Measurements from ENCODE around the gene NUP210.

NUP210 gene

DNA sequence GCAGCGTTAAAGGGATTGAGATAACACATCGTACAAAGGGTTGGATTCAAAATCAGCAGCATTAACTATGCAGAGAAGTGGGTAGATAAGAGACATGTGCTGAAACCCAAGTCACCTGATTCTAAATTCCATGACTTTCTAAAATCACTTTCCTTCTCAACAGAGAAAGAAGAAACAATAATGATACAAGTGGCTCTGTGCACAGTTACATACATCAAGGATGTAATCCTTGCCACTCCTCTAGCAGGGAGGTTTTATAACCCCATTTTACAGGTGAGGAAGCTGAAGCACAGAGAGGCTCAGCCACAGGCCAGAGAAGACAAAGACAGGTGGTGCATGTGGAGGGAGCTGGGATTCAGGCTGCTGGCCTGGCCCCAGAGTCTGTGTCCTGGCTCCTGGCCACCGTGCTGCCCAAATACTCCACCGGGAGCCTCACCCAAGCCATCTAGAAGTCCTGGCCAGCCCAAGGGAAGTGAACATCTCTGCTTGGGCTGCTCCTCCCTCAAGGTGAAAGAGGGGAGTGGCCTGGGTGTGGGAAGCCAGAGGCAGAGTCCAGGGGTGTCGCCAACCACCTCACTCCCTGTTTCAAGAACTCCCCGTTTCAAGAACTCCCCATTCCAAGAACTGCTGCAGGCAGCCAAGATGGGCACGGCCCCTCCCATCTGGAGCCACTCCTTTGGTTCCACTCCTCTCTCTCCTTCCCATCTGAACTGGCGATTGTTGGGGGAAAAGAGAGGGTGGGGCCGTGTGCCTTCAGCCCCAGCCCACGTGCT lies 147.1 kb downstream of the NUP210 start:
- DNase-seq: no peak

DNA sequence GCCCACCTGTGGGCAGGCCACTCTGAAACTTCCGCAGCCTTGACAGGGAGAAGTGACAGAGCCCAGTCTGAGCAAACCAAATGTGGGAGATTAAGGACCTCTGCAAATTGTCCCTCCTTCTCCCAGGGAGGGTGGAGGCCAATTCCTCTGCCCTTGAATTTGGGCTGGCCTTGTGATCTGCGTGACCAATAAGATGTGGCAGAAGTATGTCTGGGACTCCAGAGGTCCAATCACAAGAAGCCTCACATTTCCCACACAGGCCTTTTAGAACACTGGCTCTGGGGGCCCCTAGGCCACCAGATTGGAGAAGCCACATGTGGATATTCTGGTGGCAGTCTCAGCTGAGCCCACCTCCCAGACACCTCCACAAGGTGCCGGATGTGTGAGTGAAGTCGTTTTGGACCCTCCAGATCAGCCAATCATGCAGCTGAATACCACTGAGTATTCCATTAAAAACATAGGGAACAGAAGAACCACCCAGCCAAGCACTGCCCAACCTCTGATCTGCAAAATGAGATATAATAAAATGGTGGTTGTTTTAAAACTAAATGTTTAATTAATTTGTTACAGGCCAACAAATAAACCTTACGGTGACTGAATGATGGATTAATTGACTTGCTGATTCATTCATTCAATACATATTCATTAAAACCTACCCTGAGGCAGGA lies 150.3 kb downstream of the NUP210 start:
- no peak for DNase-seq

DNA sequence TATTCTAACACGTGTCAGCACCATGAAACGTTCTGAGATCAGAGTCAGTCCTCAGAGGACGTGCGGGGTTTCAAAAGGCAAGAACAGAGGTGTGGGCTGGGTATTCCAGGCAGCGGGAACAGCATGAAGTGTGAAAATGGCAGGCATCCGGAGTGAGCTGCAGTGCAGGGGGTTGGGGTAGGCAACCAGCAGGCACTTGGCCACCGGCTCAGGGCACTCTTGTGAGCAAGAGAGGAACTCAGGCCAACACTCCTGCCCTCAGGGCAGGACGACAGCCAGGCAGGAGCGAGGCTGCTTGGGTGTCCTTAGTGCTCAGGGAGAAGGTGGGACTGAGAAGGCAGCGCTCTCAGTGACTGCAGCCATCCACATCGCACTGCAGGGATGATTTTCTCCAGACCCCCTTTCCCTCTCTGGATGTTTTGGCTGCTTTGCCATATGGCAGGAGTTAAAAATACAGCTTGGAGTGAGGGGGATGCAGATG lies 151.1 kb downstream of the NUP210 start:
- no peak for DNase-seq

DNA sequence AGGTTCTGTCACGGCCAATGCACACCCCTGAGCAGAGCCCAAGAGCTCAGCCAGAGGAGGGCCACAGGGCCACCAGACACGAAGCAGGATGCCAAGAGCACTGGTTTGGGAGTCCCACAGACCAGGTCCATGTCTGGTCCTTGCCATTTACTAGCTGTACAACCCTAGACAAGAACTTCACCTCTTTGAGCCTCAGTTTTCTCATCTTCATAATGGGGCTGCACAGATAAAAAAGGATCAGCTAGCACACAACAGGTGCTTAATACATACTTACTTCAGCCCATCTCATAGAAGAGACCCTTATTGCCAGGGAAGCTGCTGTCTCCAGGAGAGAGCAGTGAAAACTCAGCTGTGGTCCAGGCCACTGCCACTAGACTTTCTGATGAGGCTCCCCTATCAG lies 152.0 kb downstream of the NUP210 start:
- no peak for DNase-seq

DNA sequence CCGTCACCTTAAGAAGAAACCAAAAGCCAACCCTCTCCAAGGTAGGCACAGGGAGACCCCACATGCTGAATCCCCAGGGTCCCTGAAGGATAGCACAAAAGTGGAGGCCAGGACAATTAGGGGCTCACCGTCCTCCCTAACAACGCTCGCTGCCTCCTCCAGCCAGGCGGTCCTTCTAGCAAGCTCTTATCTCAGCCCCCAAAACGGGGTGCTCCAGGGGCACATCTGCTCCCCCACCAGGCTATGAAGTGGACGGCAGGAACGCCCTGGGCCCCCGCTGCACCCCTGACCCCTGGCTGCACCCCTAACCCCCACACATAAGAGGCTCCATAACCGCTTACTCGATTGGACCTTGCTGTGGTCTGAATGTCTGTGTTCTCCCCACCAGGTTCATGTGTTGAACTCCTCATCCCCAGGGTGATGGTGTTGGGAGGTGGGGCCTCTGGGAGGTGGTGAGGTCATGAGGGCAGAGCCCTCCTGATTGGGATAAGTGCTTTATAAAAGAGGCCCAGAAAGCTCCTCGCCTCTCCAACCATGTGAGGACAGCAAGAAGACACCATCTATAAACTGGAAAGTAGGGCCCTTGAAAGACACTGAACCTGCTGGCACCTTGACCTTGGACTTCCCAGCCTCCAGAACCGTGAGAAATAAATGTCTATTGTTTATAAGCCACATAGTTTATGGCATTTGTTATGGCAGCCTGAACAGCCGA lies 153.3 kb downstream of the NUP210 start:
- DNase-seq: no peak
